Measurements from ENCODE around the gene IKBIP. TPM values are rescaled to one million over a fixed set of nuclear protein-coding genes. Genes with fewer than 3 reads are reported as not detected.

Gene IKBIP
- total and polyA plus RNA-seq, 8 donors = 1.4 to 8.0 (median 4.2) TPM

GRCh38 chr12:98594050-98594835, 50.3 kb downstream of the IKBIP start:
- no peaks in the 10 kb centered on the region for H3K27me3 ChIP-seq
- DNase-seq (peak; percentile 31 to 79 (median 50)), ATAC-seq (peak; percentile 38 to 64 (median 56)), FAIRE-seq (no peak)
- H3K4me1 ChIP-seq = peaks cover 5 to 24% (median 16%) of the 10 kb centered on the region in 3 donors
- peak overlapping the region; percentile 71 to 98 (median 90) for H3K4me3 ChIP-seq
- 0% methylated on average over 35 of the region's 35 CpGs for WGBS, 2 donors
- intact Hi-C loops (cut with DNase I) = no loop called here
- no peaks in the 10 kb centered on the region for H3K9me3 ChIP-seq
- H3K27ac ChIP-seq = peak overlapping the region; percentile 92 to 96 (median 94)
- TF ChIP-seq CTCF (IDR thresholded peaks at IDR 0.05) = no peak
- peaks cover 0 to 20% (median 18%) of the 10 kb centered on the region in 3 donors for H3K36me3 ChIP-seq

DNA sequence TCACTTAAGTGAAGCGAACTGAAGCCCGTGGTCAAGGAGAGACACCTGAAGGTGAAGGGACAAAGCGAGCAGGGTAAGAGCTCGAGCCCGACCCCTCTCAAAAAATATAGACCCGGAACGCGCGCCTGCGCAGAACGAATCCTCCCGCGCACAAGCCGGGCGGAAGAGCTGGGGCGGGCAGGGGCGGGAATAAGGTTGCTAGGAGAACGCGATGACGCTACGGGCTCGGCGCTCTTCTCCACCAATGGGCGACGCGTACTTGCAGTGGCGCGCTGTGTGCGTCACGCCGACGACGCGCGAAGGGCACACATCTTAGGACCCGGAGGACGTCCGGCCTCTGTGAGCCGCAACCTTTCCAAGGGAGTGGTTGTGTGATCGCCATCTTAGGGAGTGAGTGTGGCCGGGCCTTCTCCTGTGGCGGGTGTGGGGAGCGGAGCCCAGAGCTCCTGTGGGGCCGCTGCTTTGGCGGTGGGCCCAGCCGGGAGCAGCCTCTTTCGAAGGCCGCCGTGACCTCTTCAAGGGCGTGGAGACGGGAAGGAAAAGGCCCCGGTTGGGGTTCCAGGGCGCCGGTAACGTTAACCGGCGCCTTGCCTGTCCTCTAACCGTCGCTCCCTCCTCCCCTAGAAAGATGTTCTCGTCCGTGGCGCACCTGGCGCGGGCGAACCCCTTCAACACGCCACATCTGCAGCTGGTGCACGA, 51.1 kb downstream of the IKBIP start, which contains the start of gene SLC25A3:
SLC25A3 (plus strand) TSS at position 336 of the 699 bp plus-strand sequence; CDS start at position 629, 293 bp downstream.
- peak within 1 kb of the TSS; percentile 92 to 96 (median 94) for H3K27ac ChIP-seq
- H3K4me3 ChIP-seq = peak within 1 kb of the TSS; percentile 71 to 98 (median 90)
- ATAC-seq = peak; percentile 97 to 99 (median 99)
- no peak for TF ChIP-seq CTCF (IDR thresholded peaks at IDR 0.05)
- H3K4me1 ChIP-seq = peaks cover 5 to 24% (median 16%) of the 10 kb centered on the region in 3 donors
- 0% methylated on average over 62 to 67 of the region's 67 CpGs for WGBS, 2 donors
- H3K36me3 ChIP-seq = peaks cover 0 to 17% (median 12%) of the 10 kb centered on the region in 3 donors
- no peaks in the 10 kb centered on the region for H3K9me3 ChIP-seq
- FAIRE-seq = no peak
- intact Hi-C loops (cut with DNase I) = no loop called here
- DNase-seq = peak; percentile 94 to 98 (median 96)
- H3K27me3 ChIP-seq = no peaks in the 10 kb centered on the region

- ATAC-seq (peak in 2 of 4 donors; percentile 3 to 4), FAIRE-seq (no peak), DNase-seq (no peak)
- TF ChIP-seq CTCF (IDR thresholded peaks at IDR 0.05) = no peak
- Histone ChIP-seq H3K4me1 (peaks cover 5 to 24% (median 16%) of the 10 kb centered on the region in 3 donors), H3K27ac (peak overlapping the region; percentile 92 to 96 (median 94)), H3K4me3 (peak overlapping the region; percentile 13 to 94 (median 78)), H3K27me3 (no peaks in the 10 kb centered on the region), H3K9me3 (no peaks in the 10 kb centered on the region), H3K36me3 (peaks cover 0 to 12% (median 6%) of the 10 kb centered on the region in 3 donors)
- 13 to 14% methylated on average over 9 of the region's 9 CpGs for whole genome bisulfite sequencing, 2 donors
- intact Hi-C loops (cut with DNase I) = no loop called here
Observed at GRCh38 chr12:98592825-98593322, 51.7 kb downstream of the IKBIP start.

DNA sequence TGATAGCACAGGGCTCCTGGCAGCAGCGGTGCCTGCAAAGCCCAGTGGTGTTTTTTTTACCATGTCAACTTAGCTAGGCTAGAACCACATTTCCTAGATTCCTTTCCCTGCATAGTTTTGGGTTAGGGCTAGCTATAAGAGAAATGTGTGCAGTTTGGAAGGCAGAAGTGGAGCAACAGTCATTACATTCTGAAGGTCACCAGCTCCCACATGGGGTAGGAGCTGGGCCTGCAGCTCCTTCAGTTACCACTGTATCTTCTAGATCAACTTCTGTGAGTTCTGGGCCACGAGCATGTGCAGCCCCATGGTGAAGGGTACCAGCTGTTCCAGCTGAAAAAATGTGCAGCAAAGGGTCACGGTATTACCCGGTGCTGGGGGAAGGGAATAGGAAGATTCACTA, 53.4 kb downstream of the IKBIP start:
- FAIRE-seq (no peak), ATAC-seq (no peak), DNase-seq (no peak)
- Histone ChIP-seq H3K27me3 (no peaks in the 10 kb centered on the region), H3K36me3 (no peaks in the 10 kb centered on the region), H3K4me3 (no peak overlapping the region), H3K9me3 (no peaks in the 10 kb centered on the region), H3K27ac (no peak overlapping the region), H3K4me1 (peaks cover 0 to 16% (median 8%) of the 10 kb centered on the region in 3 donors)
- intact Hi-C loops (cut with DNase I) = no loop called here
- TF ChIP-seq CTCF (IDR thresholded peaks at IDR 0.05) = no peak
- 78 to 89% methylated on average over 4 of the region's 4 CpGs for WGBS, 2 donors

Data from pancreas (tissue), 10 donors.